SK-N-MC (cell line): Measurements from ENCODE around the gene CDH3.

Experiments used
- EZH2 ChIP-seq: fragments of 200-600 bp; sonication (generic); IDR thresholded peaks from one replicate; pipeline ENCODE4 v1.6.1; 2017; ENCODE audit warnings: antibody characterized with exemption
- FOXP2 ChIP-seq: optimal IDR thresholded peaks from 2 replicates; pipeline ENCODE3; 2011; ENCODE audit warnings: mild to moderate bottlenecking, moderate library complexity; ENCODE audit not compliant: insufficient read depth; ENCODE audit errors: extremely low read length, control extremely low read depth
- POLR2AphosphoS5 ChIP-seq: IDR thresholded peaks from 2 replicates; pipeline ENCODE4 v1.6.1; 2012; ENCODE audit warnings: mild to moderate bottlenecking, low read depth, low read length, borderline replicate concordance

DNA sequence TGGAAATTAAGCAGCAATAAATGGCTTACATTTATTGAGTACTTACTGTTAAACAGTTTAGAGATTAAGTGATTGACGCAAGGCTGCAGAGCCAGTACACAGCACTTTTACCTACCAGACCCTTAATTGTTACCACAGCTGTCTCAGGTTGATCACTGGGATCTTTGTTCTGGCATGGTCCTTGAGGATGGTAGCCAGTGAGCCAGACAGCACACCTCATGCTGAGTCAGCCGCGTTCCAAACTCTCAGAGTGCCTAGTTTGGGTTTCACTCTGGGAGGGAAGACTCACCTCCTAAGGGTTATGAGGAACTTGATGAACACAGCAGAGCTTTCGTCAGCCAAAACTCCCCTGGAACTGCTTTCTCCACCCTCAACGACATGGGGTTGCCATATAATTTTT, 20.4 kb downstream of the CDH3 start:
- TF ChIP-seq EZH2 (no peak), POLR2AphosphoS5 (no peak), FOXP2 (no peak)
